ENCODE measurements around the gene XYLT2.

DNA sequence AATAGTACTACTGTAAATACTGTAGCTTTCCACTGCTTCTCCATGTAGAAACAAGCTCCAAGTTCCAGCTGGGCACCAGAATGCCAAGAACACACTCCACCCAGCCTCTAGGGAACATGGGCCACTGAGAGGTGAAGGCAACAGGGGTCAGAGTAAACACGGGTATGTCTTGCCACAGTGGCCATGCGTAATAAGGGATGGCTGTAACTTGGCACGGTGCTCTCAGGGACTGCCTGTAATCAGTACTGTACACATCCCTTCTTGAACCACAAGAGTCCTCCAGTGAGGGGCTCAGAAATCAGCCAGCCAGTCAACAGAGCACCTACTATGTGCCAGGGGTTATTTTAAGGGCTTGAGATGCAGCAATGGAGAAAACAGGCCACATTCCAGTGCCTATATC, 40.6 kb downstream of the XYLT2 start:
- no peak for TF ChIP-seq POLR2A (IDR thresholded peaks at IDR 0.05)
- TF ChIP-seq, protein P1, sequence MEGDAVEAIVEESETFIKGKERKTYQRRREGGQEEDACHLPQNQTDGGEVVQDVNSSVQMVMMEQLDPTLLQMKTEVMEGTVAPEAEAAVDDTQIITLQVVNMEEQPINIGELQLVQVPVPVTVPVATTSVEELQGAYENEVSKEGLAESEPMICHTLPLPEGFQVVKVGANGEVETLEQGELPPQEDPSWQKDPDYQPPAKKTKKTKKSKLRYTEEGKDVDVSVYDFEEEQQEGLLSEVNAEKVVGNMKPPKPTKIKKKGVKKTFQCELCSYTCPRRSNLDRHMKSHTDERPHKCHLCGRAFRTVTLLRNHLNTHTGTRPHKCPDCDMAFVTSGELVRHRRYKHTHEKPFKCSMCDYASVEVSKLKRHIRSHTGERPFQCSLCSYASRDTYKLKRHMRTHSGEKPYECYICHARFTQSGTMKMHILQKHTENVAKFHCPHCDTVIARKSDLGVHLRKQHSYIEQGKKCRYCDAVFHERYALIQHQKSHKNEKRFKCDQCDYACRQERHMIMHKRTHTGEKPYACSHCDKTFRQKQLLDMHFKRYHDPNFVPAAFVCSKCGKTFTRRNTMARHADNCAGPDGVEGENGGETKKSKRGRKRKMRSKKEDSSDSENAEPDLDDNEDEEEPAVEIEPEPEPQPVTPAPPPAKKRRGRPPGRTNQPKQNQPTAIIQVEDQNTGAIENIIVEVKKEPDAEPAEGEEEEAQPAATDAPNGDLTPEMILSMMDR (IDR thresholded peaks at IDR 0.05), result no peak

All from right lobe of liver (tissue), 4 donors.